NCI-H774 (cell line): ENCODE results near the gene SERF1A.
"Not testable (repeated sequence)": the region's sequence is repeated elsewhere in the genome, so short reads cannot be mapped to it uniquely, and the experiment has no call there.

Experiments used
- DNase-seq: peaks from one replicate; lab custom pipeline; 2025; lab: John Stamatoyannopoulos, UW

SERF1A gene

GRCh38 chr5:70900533-70901271 is at the start of gene SERF1A:
TSS of gene SERF1A (plus strand) at chr5:70900669. CDS start at chr5:70900870, 201 bp downstream.
- DNase-seq: not testable (repeated sequence)

- DNase-seq: not testable (repeated sequence)
These were observed 33.7 kb upstream of the SERF1A start for GRCh38 chr5:70866778-70867177.

GRCh38 chr5:70870626-70871025 is 29.8 kb upstream of the SERF1A start:
- DNase-seq: not testable (repeated sequence)

- DNase-seq: not testable (repeated sequence)
These were observed 4.4 kb upstream of the SERF1A start for GRCh38 chr5:70896076-70896475.

- not testable (repeated sequence) for DNase-seq
These were observed 753 bp downstream of the SERF1A start for GRCh38 chr5:70901272-70901571.

- not testable (repeated sequence) for DNase-seq
These were observed 6.2 kb downstream of the SERF1A start for GRCh38 chr5:70906624-70907023.

GRCh38 chr5:70916829-70917228 is 16.4 kb downstream of the SERF1A start:
- not testable (repeated sequence) for DNase-seq

GRCh38 chr5:70925211-70925562 is 24.7 kb downstream of the SERF1A start:
- not testable (repeated sequence) for DNase-seq

- not testable (repeated sequence) for DNase-seq
These were observed 31.4 kb downstream of the SERF1A start for GRCh38 chr5:70931709-70932368.

GRCh38 chr5:70932560-70932959 is 32.1 kb downstream of the SERF1A start:
- DNase-seq: not testable (repeated sequence)

GRCh38 chr5:70953068-70953467 is 52.6 kb downstream of the SERF1A start:
- DNase-seq: not testable (repeated sequence)
